ENCODE data around the gene PLEKHJ1.
"Not testable (repeated sequence)": the region's sequence is repeated elsewhere in the genome, so short reads cannot be mapped to it uniquely, and the experiment has no call there.

PLEKHJ1 gene

DNA sequence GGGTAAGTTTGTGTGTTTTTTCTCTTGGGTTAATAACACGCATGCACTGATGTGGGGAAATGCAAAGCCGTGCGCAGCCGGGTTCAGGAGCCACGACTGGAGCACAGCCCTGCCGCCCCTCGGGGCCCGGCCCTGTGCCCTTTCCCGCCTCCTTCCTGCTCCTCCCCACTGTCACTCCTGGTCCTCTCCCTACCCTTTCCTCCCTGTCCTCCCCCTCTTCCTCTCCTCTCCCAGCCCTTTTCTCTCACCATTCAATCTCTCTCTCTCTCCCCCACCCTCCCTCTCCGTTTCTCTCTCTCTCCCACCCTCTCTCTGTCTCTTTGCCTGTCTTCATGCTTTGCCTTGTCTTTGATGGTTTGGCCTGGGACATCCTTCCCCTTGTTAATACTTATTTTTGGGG, 27.2 kb downstream of the PLEKHJ1 start:
- DNase-seq = no peak
- in situ Hi-C loops (cut with MboI; ENCODE audit: low pct_unique_long_range_greater_than_20kb, low sequenced_read_pairs) = no loop called here

DNA sequence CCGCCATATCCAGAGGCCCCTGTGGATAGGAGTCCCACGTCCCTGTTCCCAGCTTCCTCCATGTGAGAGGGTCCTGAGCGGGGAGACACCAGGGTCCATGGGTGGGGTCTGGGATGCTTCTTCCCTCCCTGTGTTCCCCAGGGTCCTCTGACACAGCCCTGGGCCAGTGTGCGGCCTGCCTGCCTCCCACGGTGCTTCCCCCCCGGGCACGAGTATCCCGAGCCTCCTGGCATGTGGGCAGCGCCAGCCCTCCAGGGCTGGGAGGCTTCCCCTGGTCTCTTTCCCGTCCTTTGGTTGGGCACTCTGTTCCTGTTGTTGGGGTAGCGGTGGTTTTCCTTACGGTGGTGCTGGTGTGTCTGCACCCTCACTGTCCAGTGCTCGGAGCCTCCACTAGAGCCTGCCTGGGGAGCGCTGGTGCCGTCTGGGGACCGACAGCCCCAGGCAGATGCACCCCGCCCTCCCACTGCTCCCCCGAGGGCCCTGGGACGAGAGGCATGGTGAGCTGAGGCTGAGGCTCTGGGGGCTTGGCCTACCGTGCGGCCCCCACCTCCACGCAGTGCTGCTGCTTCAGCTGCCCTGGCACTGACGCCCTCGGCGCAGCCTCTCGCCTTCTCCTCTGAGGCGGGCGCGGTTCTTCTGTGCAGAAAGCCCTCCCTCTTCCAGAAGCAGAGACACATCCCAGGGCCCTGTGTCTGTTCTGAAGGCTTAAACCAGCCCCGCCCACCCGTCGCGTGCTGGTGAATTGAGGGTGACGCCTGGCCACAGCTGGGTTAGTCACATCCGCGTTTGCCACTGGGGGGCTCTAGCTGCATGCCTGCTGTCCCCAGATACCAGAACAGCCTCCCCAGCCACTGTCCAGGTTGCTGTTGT, 27.9 kb downstream of the PLEKHJ1 start:
- DNase-seq = no peak
- in situ Hi-C loops (cut with MboI; ENCODE audit: low pct_unique_long_range_greater_than_20kb, low sequenced_read_pairs) = no loop called here

DNA sequence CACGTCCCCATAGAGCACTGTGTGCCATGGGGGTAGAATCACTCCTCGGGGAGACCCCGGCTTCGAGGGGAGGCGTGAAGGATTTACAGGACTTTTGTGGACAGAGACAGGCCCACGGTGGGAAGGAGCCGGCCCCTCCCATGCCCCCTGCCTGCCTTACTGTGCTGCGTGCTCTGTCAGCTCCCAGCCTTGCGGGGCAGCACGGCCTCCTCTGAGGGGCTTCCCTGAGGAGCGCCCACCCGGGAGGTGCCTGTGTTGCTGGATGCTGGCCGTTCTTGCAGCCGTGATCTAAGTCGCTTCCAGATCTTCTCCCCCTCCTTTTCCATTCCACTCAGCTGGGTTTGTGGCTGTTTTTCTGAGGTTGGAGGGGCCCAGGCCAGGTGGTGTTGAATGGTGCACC, 29.1 kb downstream of the PLEKHJ1 start:
- no peak for DNase-seq
- in situ Hi-C loops (cut with MboI; ENCODE audit: low pct_unique_long_range_greater_than_20kb, low sequenced_read_pairs) = no loop called here

DNA sequence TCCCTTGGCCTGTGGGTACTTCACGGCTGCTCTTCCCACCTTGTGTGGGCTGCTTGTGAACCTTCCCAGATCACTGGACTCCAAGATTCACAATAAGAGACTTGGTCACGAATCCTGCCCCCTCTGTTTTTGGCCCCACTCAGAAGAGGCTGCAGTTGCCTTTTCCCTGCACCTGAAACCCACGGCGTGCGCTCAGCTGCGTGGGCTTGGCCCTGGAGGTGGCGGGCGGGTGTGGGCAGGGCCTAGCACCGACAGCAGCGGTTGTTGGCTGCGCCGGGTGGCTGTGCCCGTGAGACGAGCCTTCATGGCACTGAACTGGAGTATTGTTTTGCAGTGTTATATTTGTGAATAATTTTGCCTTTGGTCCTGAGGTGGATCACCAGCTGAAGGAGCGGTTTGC, 33.8 kb downstream of the PLEKHJ1 start:
- no peak for DNase-seq
- in situ Hi-C loops (cut with MboI; ENCODE audit: low pct_unique_long_range_greater_than_20kb, low sequenced_read_pairs) = no loop called here

DNA sequence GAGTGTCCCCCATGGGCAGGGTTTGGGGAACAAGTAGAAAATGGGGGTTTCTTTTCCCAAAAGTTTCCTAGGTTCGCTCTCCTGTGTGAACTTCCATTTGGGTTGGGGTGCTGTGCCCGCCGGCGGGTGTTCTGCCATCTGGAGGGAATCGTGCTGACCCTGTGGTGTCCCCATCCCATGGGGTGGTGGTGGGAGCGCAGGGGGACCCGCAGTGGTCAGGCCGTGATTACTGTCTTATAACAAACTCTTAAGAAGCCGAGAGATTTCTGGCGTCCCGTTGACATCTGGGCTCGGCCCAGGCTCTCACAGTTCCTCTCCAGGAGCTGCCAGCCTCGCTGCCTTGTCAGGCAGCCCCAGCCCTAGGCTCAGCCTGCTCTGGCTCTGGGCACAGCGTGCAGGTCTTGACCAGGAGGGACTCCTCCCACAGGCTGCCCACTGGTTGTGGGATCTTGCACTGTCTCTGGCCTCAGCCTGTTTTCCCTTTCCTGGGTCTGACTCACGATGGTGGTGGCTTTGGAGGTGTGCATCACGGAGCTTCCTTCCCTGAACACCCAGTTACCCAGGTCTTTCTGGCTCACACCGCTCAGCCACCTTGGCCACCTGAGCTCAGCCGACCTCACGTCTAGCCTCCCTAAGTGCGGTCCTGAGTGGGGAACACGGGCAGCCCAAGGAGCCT, 34.5 kb downstream of the PLEKHJ1 start:
- no peak for DNase-seq
- in situ Hi-C loops (cut with MboI; ENCODE audit: low pct_unique_long_range_greater_than_20kb, low sequenced_read_pairs) = no loop called here

DNA sequence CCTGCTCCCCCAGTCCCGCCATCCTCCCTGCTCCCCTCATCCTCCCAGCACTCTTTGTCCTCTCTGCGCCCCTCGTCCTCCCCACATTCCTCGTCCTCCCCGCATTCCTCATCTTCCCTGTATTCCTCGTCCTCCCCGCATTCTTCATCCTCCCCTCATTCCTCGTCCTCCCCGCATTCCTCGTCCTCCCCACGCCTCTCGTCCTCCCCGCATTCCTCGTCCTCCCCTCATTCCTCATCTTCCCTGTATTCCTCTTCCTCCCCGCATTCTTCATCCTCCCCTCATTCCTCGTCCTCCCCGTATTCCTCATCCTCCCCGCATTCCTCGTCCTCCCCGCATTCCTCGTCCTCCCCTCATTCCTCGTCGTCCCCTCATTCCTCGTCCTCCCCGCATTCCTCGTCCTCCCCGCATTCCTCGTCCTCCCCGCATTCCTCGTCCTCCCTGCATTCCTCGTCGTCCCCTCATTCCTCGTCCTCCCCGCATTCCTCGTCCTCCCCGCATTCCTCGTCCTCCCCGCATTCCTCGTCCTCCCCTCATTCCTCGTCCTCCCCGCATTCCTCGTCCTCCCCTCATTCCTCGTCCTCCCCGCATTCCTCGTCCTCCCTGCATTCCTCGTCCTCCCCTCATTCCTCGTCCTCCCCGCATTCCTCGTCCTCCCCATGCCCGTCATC, 35.4 kb downstream of the PLEKHJ1 start:
- in situ Hi-C loops (cut with MboI; ENCODE audit: low pct_unique_long_range_greater_than_20kb, low sequenced_read_pairs); DNase-seq: not testable (repeated sequence)

DNA sequence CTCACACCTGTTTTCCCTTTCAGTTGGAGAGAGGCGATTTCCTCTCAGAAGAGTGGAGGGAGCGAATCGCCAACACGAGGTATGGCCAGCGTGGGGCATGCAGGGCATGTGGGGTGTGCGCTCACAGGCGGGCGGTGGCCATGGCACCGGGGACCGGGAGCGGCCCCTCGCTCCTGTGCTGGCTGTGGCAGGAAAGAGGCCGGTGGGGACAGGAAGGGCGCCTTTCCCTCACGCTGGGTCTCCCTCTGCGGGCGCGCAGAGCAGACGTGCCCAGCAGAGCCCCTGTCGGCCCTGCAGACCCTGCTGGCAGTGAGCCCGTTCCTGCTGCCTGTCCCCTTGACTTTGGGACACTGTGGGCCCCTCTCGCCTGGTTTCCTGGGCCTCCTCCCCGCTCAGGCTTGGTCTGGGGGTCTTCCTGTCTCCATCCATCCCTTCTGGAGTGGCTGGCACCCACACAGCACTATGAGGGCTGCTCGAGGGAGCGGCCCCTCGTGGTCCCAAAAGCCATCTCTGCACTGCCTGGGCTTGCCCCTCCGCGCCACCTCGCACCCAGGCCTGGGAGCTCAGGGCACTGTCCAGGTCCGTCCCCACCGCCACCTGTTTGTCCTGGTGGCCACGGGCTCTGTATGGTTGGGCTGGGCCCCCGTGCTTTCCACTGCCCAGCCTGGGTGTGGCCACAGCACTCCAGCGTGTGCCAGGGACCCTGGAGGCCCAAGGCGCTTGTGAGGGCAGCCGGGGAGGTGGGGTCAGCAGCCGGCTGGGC, 36.1 kb downstream of the PLEKHJ1 start:
- no peak for DNase-seq
- in situ Hi-C loops (cut with MboI; ENCODE audit: low pct_unique_long_range_greater_than_20kb, low sequenced_read_pairs) = no loop called here

DNA sequence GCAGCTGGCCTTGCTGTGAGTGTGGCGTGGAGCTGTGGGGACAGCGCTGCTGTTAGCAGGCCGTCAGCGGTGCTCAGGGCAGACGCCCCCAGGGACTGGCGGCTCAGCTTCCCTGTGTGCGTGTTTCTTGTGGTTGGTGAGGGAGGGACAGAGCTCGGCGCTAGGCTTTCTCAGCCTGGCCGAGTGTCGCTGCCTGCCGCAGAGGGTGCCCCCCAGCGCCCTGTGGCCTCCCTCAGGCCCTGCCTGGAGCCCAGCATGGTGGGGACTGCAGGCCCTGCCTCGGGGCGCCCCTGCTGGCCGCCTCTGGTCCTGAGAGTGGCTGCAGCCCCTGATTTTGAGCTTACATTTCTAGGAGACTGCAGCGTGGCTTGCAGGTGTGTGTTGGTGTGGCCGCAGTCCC, 36.9 kb downstream of the PLEKHJ1 start:
- DNase-seq = peak; percentile 62
- in situ Hi-C loops (cut with MboI; ENCODE audit: low pct_unique_long_range_greater_than_20kb, low sequenced_read_pairs) = no loop called here

DNA sequence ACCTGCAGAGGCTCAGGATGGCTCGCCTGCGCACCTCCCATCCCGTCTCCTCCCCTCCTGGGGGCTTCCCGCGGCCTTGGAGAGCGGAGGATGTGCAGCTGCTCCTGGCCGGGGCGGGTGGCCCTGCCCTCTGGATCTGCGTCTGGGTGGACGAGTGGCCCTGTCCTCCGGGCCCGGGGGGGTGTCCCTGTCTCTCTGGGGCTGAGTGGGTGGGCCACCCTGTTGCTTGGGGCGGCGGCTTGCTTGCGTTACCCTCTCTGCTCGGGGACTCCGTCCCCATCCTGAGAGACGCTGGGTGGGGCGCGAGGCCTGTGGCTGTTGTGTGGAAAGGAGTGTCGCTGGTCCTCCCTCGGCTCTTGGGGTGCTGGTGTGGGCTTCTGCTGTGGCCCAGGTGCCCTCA, 37.8 kb downstream of the PLEKHJ1 start:
- DNase-seq = no peak
- in situ Hi-C loops (cut with MboI; ENCODE audit: low pct_unique_long_range_greater_than_20kb, low sequenced_read_pairs) = no loop called here

DNA sequence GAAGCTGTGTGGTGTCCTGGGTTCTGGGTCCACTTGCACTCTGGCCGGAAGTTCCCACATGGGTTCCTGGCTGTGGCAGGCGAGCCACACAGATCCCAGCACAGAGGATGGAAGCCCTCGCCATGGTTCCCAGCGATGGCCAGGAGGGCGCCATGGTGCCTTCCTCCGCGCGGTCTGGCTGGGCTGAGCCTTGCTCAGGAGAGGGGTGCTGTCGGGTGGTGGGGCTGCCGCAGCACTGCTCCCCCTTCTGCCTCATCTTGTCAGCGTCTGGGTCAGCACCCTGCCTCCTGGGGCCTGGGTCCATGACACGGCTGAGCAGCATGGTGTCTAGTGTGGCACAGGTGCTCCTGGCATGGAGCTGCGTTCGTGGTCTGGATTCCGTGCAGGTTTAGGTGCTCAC, 38.9 kb downstream of the PLEKHJ1 start:
- in situ Hi-C loops (cut with MboI; ENCODE audit: low pct_unique_long_range_greater_than_20kb, low sequenced_read_pairs) = no loop called here
- no peak for DNase-seq

DNA sequence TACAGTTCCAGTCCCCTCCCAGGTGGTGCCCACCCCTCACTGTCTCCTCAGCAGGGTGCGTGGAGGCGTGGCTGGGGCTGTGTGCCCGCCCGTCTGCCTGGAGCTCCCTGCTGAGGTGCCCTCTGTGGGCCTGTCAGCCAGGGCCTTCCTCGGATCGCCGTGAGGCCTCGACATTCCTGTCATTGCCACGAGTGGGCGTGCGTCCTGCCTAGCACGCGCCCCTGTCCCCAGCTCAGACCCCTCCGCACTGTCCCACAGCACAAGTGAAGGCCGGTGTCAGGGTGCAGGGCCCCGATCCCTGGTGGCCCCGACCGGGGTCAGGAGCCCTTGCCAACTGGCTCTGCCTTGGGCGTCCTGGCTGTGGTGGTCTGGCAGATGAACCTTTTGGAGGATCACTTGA, 40.2 kb downstream of the PLEKHJ1 start:
- in situ Hi-C loops (cut with MboI; ENCODE audit: low pct_unique_long_range_greater_than_20kb, low sequenced_read_pairs) = no loop called here
- DNase-seq = no peak

DNA sequence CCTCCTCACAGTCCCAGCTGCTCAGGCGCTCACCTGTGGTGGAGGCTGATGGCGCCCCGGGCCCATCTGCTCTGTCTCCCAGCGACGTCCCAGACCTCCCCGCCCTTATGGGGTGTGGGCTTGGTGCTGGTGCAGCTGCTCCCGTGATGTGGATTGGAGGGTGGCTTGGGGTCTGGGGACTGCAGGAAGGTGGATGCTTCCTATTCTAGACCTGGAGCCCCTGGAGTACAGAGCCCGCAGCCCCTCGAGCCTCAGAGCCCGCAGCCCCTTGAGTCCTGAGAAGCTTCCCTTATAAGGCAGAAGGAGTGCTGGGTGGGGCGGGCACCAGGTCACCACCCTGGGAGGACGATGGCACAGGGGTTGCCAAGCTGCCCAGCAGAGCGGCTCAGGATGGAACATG, 40.8 kb downstream of the PLEKHJ1 start:
- no peak for DNase-seq
- in situ Hi-C loops (cut with MboI; ENCODE audit: low pct_unique_long_range_greater_than_20kb, low sequenced_read_pairs) = no loop called here

DNA sequence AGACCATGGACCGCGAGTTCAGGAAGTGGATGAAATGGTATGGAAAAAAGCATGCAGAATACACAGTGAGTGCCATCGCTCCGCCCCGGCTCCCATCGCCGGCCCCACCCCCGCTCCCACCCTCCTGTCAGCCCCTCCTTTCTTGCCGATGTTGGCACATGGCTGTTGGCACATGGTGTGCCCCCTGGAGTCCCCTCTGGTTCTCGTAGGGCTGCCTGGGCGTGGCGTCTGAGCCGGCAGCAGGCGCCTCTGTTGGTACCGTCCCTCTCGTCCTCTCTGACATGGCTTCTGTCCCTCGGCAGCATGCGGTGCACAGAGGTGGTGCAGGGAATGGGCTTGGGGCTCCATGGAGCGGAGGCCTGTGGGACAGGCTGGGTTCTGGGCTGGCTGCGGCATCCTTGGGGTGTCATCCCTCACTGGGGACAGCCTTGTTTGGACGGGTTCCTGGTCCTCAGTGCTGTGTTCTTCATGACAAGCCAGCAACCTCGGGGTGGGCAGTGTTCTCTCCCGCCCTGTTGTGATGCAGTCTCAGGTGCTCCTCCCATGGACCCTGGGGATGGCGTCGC, 41.5 kb downstream of the PLEKHJ1 start:
- no peak for DNase-seq
- in situ Hi-C loops (cut with MboI; ENCODE audit: low pct_unique_long_range_greater_than_20kb, low sequenced_read_pairs) = no loop called here

DNA sequence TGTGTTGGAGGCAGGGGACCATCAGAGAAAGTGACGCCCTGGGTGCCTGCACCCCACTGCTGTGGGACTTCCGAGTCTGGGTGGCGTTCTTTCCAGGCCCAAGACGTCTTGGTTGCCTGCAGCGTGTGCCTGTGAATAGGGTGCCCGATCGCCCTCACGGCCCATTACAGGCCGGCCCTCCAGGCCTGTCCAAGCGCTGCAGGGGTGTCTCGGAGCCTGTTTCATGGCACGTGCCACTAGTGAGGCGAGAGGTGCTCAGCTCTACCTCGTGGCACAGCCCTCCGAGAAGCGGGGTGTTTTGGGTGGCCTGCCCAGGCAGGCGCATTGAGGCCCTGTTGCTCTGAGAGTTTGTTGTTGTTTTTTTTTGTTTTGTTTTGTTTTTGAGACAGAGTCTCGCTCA, 42.3 kb downstream of the PLEKHJ1 start:
- no peak for DNase-seq
- in situ Hi-C loops (cut with MboI; ENCODE audit: low pct_unique_long_range_greater_than_20kb, low sequenced_read_pairs) = no loop called here

DNA sequence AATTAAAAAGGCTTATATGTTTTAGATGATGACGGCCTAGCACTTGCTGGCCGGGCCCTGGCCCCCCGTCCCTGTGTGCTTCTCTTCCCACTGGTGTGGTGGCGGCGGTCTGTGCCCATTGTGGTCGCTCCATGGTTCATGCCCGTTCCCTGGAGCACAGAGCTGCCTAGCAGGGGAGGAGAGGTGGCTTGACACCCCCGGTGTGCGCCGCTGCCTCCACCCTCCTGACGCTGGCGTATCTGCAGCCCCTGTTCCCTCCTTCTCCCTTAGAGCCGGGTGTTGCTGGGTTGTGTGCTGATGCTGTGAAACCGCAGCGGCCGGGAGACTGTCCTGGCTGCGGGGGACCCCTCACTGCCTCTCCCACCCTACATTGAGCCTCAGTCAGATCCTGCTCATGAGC, 43.3 kb downstream of the PLEKHJ1 start:
- in situ Hi-C loops (cut with MboI; ENCODE audit: low pct_unique_long_range_greater_than_20kb, low sequenced_read_pairs) = no loop called here
- DNase-seq = no peak

DNA sequence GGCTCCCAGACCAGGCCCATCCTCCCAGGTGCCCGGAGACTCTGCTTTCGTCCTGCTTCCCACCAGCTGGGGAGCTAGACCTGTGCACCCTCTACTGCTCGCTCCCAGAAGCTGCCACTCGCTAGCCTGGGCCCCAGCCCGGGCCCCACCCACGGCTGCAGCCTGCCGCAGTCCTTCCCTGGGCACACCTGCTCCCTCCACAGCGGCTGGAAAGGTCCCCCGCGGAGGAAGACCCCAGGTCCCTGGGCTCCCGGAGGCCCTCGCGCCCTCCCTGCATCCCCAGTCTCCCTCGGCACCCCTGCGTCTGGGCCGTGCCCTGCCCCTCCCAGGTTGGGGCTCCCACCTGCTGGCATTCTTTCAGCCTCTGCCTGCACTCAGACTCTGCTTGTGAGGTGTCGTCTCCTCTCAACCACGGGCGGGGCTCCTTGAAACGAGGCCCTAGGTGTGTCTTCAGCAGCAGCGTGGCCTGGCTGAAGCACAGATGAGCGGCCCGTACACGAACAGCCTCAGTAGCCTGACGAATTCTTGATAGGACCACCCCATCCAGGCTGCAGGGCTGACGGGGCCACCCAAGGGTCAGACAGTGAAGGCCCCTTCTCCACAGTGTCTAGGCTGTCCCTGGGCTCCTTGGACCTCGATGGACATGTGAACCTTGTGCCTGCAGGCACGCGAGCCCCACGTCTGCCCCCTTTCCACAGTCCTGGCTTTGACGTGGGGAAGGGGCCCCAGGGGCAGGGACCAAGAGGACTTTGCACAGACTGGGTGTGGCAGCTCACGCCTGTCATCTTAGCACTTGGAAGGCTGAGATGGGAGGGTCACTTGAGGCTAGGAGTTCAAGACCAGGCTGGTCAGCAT, 44.4 kb downstream of the PLEKHJ1 start:
- in situ Hi-C loops (cut with MboI; ENCODE audit: low pct_unique_long_range_greater_than_20kb, low sequenced_read_pairs) = no loop called here
- no peak for DNase-seq

DNA sequence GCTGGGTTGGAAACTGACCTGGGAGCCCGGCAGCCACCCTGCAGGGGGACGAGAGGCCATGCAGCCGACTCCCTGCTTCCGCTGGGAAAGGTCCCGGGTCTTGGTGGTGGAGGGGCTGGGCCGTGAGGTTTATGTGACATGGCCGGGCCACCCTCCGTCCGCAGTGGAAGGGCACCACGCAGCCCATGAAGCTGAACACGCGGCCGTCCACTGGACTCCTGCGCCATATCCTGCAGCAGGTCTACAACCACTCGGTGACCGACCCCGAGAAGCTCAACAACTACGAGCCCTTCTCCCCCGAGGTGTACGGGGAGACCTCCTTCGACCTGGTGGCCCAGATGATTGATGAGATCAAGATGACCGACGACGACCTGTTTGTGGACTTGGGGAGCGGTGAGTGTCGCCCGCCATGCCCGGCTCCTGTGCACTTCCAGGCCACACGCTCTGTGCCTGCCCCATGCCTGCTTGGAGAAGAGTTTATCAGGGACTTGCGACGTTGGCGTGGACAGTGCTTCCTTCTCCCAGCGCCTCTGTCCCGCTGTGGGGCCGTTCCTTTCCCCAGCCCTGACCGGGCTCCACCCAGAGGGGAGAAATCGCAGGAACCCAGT, 45.2 kb downstream of the PLEKHJ1 start:
- no peak for DNase-seq
- in situ Hi-C loops (cut with MboI; ENCODE audit: low pct_unique_long_range_greater_than_20kb, low sequenced_read_pairs) = no loop called here

DNA sequence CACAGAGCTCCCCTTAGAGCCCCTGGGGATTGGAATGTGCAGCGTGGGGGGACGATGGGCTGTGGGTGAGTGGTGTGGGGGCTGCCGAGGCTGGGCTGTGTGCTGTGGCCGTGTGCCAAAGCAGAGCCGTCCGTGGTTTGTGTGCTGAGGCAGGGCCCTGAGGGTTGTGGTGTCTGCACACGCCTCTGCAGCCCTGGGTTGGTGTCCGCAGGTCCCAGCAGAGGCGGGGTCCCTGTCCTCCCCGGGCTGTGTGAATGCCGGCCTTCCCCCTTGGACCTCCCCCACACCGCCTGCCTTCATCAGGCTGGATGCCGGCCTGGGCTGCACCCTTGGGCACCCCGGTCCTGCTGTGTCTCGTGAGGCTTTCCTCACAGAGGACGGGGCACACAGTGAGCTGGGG, 46.2 kb downstream of the PLEKHJ1 start:
- DNase-seq = no peak
- in situ Hi-C loops (cut with MboI; ENCODE audit: low pct_unique_long_range_greater_than_20kb, low sequenced_read_pairs) = no loop called here
